HG02763 (cell line): ENCODE data around the gene NAP1L5.

Experiments used
- ATAC-seq: cut with Tn5 transposase; IDR thresholded peaks from one replicate; pipeline ENCODE4 v1.9.1; 2021; ENCODE audit warnings: mild to moderate bottlenecking, moderate library complexity; ENCODE audit not compliant: unreplicated experiment

NAP1L5 gene

GRCh38 chr4:88722828-88723227 is 25.2 kb upstream of the NAP1L5 start:
- no peak for ATAC-seq

GRCh38 chr4:88722276-88722780 is 24.7 kb upstream of the NAP1L5 start:
- ATAC-seq, result no peak

- no peak for ATAC-seq
Observed at GRCh38 chr4:88720451-88721428, 23.1 kb upstream of the NAP1L5 start.

- no peak for ATAC-seq
Observed at GRCh38 chr4:88719381-88719780, 21.8 kb upstream of the NAP1L5 start.

- ATAC-seq, result no peak
Observed at GRCh38 chr4:88718098-88718497, 20.5 kb upstream of the NAP1L5 start.

- no peak for ATAC-seq
Observed at GRCh38 chr4:88713782-88714181, 16.2 kb upstream of the NAP1L5 start.

- no peak for ATAC-seq
Observed at GRCh38 chr4:88709989-88710388, 12.4 kb upstream of the NAP1L5 start.

- no peak for ATAC-seq
Observed at GRCh38 chr4:88706574-88706973, 8.9 kb upstream of the NAP1L5 start.

GRCh38 chr4:88705805-88706492 is 8.3 kb upstream of the NAP1L5 start:
- no peak for ATAC-seq

GRCh38 chr4:88705223-88705622 is 7.6 kb upstream of the NAP1L5 start:
- ATAC-seq, result no peak

GRCh38 chr4:88702782-88703181 is 5.2 kb upstream of the NAP1L5 start:
- ATAC-seq, result no peak

- no peak for ATAC-seq
Observed at GRCh38 chr4:88698519-88698918, 890 bp upstream of the NAP1L5 start.

- no peak for ATAC-seq
Observed at GRCh38 chr4:88697141-88697540, 488 bp downstream of the NAP1L5 start.

- no peak for ATAC-seq
Observed at GRCh38 chr4:88696630-88697029, 999 bp downstream of the NAP1L5 start.

GRCh38 chr4:88693792-88694191 is 3.8 kb downstream of the NAP1L5 start:
- no peak for ATAC-seq

GRCh38 chr4:88690355-88690754 is 7.3 kb downstream of the NAP1L5 start:
- ATAC-seq, result no peak

GRCh38 chr4:88681209-88681608 is 16.4 kb downstream of the NAP1L5 start:
- no peak for ATAC-seq

GRCh38 chr4:88675543-88675942 is 22.1 kb downstream of the NAP1L5 start:
- ATAC-seq, result no peak

GRCh38 chr4:88674979-88675378 is 22.6 kb downstream of the NAP1L5 start:
- ATAC-seq, result no peak

- no peak for ATAC-seq
Observed at GRCh38 chr4:88674565-88674964, 23.1 kb downstream of the NAP1L5 start.

GRCh38 chr4:88673886-88674285 is 23.7 kb downstream of the NAP1L5 start:
- ATAC-seq, result no peak

- ATAC-seq, result peak; percentile 58
Observed at GRCh38 chr4:88672987-88673386, 24.6 kb downstream of the NAP1L5 start.
